GM18861 (cell line): ENCODE results near the gene NGDN.
A peak's percentile ranks its signal among the peaks of the same experiment; 100 is the strongest.
"Not testable (repeated sequence)": the region's sequence is repeated elsewhere in the genome, so short reads cannot be mapped to it uniquely, and the experiment has no call there.

Experiments
- ATAC-seq: cut with Tn5 transposase; IDR thresholded peaks from one replicate; pipeline ENCODE4 v1.9.1; 2021; ENCODE audit not compliant: unreplicated experiment

NGDN gene

DNA sequence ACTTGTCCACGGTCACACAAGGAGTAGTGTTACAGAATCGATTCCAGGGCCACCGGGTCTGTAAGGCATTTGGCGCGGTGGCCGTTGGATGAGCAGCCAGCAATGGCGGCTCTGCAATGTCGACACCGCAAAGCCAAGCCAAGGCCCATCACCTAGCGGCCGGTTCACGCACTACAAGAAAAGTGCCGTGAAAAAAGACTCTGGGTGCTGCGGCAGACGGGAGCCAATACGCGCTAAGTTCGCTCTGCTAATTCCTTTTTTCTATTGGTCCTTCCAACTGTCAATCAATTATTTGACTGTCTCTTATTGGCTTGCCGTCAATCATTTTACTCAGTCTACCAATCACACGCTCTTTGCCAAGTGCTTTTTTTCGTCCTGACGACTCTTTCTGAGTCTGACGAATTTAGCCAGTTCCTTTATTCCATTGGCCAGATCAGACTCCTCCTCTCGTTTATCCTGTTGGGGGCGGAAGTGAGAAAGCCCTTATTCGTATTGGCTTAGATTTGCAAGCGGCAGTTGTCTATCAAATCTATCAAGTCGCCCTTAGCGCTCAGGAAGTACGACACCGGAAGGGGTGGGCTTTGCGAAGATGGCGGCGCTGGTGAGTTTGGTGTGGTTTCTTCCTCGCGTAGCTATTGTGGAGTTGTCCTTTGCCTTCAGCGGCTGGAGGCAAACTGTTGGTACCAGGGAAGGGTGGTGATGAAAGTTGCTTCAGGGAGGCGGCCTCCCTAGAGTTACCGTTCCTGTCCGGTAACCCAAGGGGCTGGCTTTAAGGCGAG, at the start of gene NGDN:
TSS of gene NGDN (plus strand) at position 577 of the 779 bp plus-strand sequence. CDS start at position 590, 13 bp downstream.
- peak; percentile 96 for ATAC-seq

GRCh38 chr14:23421594-23421993, 47.9 kb upstream of the NGDN start:
- no peak for ATAC-seq

DNA sequence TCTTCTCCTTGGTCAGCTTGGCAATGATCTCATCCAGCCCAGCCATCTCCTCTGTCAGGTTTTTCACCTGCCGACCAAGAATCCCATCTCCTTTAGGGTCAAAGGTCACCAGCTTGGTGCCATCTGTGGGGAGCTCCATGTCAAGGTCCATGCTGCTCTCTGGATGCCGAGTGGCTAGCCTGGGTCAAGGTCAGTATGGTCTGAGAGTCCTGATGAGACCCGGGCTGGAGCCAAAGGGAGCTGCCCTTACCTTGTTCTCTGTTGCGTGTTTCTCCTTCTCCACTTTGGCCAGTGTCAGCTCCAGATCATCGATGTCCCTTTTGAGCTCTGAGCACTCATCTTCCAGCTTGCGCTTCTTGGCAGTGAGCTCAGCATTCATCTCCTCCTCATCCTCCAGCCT, 45.8 kb upstream of the NGDN start:
- ATAC-seq: no peak

- no peak for ATAC-seq
Measured at GRCh38 chr14:23425169-23425568, 44.3 kb upstream of the NGDN start.

DNA sequence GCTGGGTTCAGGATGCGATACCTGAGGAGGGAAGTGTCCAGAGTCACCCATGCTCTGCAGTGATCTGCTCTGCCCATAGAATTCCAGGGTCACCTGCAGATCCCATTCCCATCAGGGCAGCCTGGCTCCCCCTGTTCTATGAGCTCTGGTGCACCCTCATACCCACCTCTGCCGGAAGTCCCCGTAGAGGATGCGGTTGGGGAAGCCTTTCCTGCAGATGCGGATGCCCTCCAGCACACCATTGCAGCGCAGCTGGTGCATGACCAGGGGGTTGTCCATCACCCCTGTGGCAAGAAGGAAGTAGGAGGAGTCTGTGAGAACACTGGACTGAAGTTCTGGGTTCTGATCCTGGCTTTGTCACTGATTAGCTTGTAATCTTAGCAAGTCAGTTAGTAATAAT, 43.7 kb upstream of the NGDN start:
- not testable (repeated sequence) for ATAC-seq

- ATAC-seq: no peak
Measured at GRCh38 chr14:23428686-23429495, 40.6 kb upstream of the NGDN start.

GRCh38 chr14:23430016-23430722, 39.3 kb upstream of the NGDN start:
- ATAC-seq: no peak

DNA sequence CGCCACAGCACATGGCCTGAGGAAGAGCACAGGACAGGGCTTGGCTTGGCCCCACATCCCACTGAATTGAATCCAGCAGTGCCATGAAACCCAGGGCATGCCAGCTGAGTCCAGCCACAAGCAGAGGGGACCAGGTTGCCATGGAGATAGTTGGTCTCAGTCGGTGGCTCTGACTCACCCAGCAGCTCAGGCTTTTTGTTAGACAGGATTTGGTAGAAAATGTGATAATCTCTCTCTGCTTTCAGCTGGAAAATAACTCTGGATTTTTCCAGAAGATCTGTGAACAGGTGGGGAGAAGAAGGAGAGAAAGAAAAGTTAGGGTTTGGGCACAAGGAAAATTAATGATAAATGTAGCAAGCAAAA, 38.8 kb upstream of the NGDN start:
- ATAC-seq: no peak

DNA sequence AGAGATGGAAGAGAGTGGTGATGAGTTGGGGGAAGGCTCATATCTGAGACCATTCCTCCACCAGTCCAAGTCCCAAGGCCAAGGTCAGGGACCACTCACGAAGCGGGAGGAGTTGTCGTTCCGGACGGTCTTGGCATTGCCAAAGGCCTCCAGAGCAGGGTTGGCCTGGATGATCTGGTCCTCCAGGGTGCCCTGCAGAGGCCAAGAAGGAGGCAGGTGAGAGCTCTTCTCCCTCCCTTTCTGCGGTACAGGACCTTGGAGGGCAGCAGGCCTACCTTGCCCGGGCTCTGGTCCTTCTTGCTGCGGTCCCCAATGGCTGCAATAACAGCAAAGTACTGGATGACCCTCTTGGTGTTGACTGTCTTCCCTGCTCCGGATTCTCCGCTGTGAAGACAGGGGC, 38.0 kb upstream of the NGDN start:
- ATAC-seq: no peak

DNA sequence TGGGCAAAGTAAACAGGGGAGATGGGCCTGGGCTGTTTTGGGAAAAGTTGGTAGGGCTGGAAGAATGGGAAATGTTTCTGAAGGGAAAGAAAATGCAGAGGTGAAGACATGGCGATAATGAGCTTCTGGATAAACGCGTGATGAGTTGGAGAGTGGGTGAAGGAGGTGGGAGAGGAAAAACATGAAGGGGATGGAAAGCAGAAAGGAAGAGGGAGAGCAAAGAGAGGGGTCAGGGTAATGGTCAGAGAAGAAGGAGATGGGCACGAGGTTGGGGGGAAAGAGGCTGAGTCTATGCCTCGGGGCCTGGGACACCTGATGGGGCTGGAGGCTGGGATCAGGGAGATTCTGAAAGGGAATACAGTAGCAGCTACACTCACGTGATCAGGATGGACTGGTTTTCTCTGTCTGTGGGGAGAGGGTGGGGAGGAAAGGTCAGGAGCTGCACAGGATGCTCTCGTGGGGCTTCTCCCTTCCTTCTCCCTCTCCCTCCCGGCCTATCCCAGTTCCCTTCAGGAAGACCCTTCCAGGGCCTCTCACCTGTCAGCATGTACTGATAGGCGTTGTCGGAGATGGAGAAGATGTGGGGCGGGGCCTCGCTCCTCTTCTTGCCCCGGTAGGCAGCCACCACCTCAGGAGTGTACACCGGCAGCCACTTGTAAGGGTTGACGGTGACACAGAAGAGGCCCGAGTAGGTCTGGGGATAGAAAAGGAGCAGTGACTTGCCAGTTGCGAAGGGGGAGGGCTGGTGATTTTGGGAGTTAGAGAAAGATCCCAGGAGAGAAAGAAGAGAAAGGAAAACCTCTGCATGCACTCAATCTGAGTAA, 37.2 kb upstream of the NGDN start:
- ATAC-seq: no peak

- ATAC-seq: no peak
Measured at GRCh38 chr14:23432946-23433345, 36.6 kb upstream of the NGDN start.

DNA sequence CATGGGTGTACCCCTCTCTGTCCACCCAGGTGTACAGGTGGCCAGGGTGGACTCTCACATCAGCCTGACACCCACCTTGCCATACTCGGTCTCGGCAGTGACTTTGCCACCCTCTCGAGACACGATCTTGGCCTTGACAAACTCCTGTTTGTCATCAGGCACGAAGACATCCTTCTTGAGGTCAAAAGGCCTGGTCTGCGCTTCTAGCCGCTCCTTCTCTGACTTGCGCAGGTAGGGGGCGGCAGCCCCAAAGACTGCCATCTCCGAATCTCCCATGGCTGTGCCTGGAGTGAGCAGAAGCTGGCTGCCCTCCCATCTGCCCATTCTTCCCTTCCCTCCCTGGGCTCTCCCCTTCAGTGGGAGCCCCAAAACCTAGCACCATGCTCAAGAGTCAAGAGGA, 36.0 kb upstream of the NGDN start:
- no peak for ATAC-seq

- ATAC-seq: no peak
Measured at GRCh38 chr14:23434488-23435222, 34.8 kb upstream of the NGDN start.

DNA sequence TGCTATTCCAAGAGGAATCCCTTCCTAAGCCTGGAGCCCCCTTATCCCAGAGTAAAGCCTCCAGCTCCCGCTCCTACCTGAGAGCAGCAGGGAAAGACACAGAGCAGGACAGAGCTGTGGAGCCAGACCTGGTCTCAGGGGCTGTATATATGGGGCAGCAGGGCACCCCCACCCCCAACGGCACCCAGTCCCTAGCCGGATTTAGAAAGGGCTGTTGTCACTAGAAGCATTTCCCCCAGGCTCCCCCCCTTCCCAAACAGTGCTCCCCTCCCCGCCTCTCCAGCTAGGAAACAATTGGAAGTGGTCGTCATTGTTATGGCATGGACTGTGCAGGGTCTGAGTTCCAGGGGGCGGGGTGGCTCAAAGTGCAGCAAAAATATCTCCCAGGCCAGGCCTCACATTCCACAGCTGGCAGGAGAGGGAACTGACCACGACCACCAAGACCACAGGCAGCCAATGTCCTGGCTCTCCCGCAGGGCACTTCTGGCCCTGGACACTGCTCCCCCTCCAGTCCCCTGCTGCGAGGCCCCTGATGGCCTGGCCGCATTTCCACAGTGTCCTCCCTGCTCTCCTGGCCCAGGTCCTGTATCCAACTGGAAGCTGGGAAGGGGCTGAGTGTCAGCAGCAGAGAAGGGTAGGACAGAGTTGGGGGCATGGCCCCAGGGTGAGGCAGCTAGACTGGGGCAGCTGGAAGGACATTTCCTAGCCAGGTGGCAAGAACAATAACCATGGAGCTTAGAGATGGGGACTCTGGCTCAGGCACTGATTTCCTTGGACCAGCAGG, 33.8 kb upstream of the NGDN start, which contains the start of gene MYH7:
TSS of gene MYH7 (minus strand) at position 118 of the 784 bp plus-strand sequence. CDS start 1,928 bp downstream, outside the sequence.
- no peak for ATAC-seq

DNA sequence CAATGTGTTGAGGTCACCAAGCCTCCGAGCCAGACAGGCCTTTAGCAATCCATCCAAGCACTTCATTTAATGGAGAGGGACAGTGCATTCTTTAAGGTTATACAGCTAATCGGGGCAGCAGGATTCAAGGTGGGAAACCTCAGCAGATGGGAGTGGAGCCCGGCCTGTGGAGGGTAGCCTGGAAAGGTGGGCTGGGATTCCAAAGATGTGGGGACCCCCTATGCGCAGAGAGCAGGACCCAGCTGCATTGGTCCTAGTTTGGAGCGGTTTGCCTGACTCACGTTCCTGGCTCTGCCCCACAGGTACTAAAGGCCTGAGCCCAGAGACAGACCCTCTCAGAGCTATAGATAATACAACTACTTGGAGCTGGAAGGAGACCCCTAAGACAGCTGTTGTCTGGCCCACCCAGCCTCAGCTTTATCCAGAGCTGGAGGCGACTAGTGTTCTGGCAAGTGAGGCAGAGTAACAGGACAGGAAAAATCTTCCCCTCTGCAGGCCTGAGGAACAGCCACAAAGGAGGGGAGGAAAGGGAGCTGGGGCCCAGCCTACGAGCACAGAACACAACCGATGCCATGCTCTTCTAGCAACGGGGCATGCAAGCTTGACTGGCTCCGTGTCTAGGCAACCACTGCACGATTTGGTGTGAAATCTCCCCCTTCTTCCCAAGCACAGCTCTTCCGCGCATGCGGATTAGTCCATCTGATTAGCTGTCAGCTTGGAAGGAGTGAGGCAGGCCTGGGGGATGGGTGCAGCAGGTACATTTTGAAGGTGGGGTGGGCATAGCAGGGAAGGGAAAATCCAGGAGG, 33.0 kb upstream of the NGDN start:
- no peak for ATAC-seq

DNA sequence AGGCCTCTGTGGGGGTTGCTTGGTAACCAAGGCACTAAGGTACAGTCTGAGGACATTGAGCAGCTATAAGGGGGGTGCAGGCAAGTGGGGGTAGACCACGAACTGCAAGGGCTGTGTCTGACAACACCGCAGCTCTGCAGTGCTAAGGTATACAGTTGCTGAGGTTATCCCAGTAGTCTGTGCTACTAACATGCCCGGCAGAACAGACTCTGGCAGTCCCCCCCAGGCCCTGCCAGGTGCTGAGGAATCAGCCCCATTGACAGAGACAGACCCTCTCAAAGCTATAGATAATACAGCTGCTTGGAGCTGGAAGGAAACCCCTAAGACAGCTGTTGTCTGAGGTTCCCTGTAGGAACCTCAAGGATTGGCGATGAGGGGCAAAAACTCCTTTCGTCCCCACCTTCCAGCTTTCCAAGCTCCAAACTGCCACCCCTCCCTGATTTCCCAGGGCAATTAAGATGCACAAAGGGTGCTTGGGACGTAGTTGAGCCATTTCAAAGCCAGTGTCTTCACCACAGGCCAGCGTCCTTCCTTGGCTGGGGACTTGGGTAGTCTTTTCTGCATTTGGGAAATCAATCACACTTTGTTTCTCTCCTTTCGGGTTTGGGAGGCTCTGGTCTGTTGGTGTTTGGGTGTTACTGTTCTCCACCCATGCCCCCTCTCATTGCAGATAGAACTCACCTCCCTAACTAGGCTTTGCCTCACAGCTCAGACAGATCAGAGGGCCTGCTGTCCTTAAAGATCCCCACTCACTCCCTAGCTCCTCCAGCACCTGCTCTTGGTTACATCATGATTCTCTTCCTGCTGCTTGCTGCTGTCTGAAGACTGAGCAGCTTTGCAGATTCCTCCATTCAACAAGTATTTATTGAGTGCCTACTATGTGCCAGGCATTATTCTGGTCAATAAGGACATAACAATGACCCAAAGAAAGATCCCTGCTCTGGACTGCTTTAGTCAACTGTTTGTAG, 32.1 kb upstream of the NGDN start:
- ATAC-seq: no peak
